Activated T-cell treated with anti-CD3 and anti-CD28 coated beads, Interleukin-2, amount 50 U/mL, for 72 hours (primary cell): ENCODE measurements around the gene LHX5. TPM values are rescaled to one million over a fixed set of nuclear protein-coding genes. Genes with fewer than 3 reads are reported as not detected.

Experiments
- ATAC-seq, 2 donors: fragments of 150-1000 bp; cut with Tn5 transposase; replicated peaks in 1 of 2; 2 replicates each; pipeline ENCODE4 v1.10.0; 2021; ENCODE audit warnings: moderate library complexity in 2 of 2, mild to moderate bottlenecking in 1 of 2
- DNase-seq, 2 donors: peaks; one replicate each; pipeline ENCODE4 v3.0.0; 2021 to 2022; ENCODE audit warnings: mixed read lengths in 1 of 2
- H3K27ac Mint-ChIP-seq: one replicate; pipeline ENCODE4 v1.8.0; 2022; ENCODE audit warnings: mild to moderate bottlenecking, moderate library complexity, mixed read lengths
- H3K27me3 Mint-ChIP-seq: one replicate; pipeline ENCODE4 v1.8.0; 2022; ENCODE audit warnings: low read depth, mixed read lengths
- H3K36me3 Mint-ChIP-seq, 2 donors: one replicate each; pipeline ENCODE4 v1.8.0; 2022; ENCODE audit warnings: mixed read lengths in 2 of 2, mild to moderate bottlenecking in 1 of 2; ENCODE audit not compliant: insufficient read depth in 2 of 2
- H3K4me1 Mint-ChIP-seq: one replicate; pipeline ENCODE4 v1.8.0; 2022; ENCODE audit warnings: low read depth, mixed read lengths
- H3K4me3 Mint-ChIP-seq, 2 donors: one replicate each; pipeline ENCODE4 v1.8.0; 2022; ENCODE audit warnings: mild to moderate bottlenecking in 2 of 2, mixed read lengths in 2 of 2, moderate library complexity in 2 of 2
- H3K9me3 Mint-ChIP-seq, 2 donors: one replicate each; pipeline ENCODE4 v1.8.0; 2022; ENCODE audit warnings: mixed read lengths in 2 of 2
- total RNA-seq, 2 donors: library from RNA; stranded (reverse); gene quantifications; one replicate each; pipeline ENCODE4 v1.2.3, GENCODE V29; 2022

The LHX5 gene
- total RNA-seq, 2 donors from 2014 or later, result 0.07 to 0.19 TPM

DNA sequence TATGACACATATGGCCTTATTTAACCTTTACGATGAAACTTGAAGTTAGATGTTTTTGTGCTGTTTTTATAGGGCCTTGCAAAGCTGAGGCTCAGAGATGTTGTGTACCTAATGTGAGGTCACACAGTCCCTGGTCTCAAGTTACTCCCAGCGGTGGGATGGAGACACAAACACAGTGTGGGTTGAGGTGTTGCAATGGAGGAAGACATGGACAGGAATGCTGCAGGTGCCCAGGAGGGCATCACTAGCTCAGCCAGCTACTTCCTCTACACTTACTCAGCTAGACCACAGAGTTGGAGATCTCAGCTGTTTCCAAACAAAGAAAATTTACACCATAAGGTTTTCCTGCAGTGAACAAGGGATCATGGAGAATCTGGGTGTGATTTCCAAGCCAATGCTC is 15.5 kb downstream of the LHX5 start:
- no peak overlapping the region for H3K27ac Mint-ChIP-seq
- H3K9me3 Mint-ChIP-seq, result no peaks in the 10 kb centered on the region
- no peak for DNase-seq
- H3K36me3 Mint-ChIP-seq, result no peaks in the 10 kb centered on the region
- ATAC-seq, result no peak
- no peaks in the 10 kb centered on the region for H3K4me1 Mint-ChIP-seq
- H3K27me3 Mint-ChIP-seq, result peaks cover 26% of the 10 kb centered on the region
- H3K4me3 Mint-ChIP-seq, result no peak overlapping the region

- no peaks in the 10 kb centered on the region for H3K36me3 Mint-ChIP-seq
- peaks cover 12% of the 10 kb centered on the region for H3K27me3 Mint-ChIP-seq
- DNase-seq (no peak), ATAC-seq (no peak)
- H3K4me3 Mint-ChIP-seq, result no peak overlapping the region
- no peak overlapping the region for H3K27ac Mint-ChIP-seq
- no peaks in the 10 kb centered on the region for H3K4me1 Mint-ChIP-seq
- H3K9me3 Mint-ChIP-seq, result no peaks in the 10 kb centered on the region
Observed at GRCh38 chr12:113453330-113453729, 18.3 kb downstream of the LHX5 start.

DNA sequence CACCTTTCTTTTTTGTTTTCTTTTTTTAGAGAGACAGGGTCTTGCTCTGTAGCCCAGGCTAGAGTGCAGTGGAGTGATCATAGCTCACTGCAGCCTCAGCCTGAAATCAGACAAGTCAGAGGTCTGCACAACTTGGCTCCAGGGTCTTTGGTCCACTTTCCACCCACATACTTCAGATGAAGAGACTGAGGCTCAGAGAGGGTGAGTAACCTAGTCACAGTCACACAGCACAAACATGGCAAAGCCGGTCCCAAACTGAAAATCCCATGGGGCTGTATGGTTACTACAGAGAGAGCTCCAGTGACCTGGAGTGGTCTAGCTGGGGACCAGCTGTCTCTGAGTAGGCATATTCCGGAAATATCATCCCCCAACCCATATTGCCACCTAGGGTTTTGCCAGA is 19.2 kb downstream of the LHX5 start:
- Mint-ChIP-seq H3K27ac (no peak overlapping the region), H3K4me1 (no peaks in the 10 kb centered on the region), H3K27me3 (peaks cover 10% of the 10 kb centered on the region), H3K4me3 (no peak overlapping the region), H3K36me3 (no peaks in the 10 kb centered on the region), H3K9me3 (no peaks in the 10 kb centered on the region)
- no peak for DNase-seq
- no peak for ATAC-seq

DNA sequence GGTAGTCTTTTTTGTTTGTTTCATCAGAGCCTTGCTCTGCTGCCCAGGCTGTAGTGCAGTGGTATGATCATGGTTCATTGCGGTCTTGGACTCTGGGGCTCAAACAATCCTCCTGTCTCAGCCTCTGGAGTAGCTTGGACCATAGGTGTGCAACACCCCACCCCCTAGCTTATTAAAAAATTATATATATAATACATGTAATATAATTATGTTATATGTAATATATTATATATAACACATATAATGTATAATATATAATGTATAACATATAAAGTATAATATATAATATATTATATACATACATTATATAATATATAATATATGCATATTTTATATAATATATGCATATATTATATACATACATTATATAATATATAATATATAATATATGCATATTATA is 21.8 kb downstream of the LHX5 start:
- Mint-ChIP-seq H3K27ac (no peak overlapping the region), H3K4me1 (no peaks in the 10 kb centered on the region), H3K9me3 (peaks cover 0 to 4% of the 10 kb centered on the region in 2 donors), H3K27me3 (peaks cover 27% of the 10 kb centered on the region), H3K36me3 (no peaks in the 10 kb centered on the region), H3K4me3 (no peak overlapping the region)
- ATAC-seq (no peak), DNase-seq (no peak)

- ATAC-seq (no peak), DNase-seq (no peak)
- H3K4me1 Mint-ChIP-seq, result no peaks in the 10 kb centered on the region
- peaks cover 0 to 4% of the 10 kb centered on the region in 2 donors for H3K9me3 Mint-ChIP-seq
- peaks cover 30% of the 10 kb centered on the region for H3K27me3 Mint-ChIP-seq
- H3K27ac Mint-ChIP-seq, result no peak overlapping the region
- no peaks in the 10 kb centered on the region for H3K36me3 Mint-ChIP-seq
- H3K4me3 Mint-ChIP-seq, result no peak overlapping the region
Observed at GRCh38 chr12:113449299-113449698, 22.4 kb downstream of the LHX5 start.

DNA sequence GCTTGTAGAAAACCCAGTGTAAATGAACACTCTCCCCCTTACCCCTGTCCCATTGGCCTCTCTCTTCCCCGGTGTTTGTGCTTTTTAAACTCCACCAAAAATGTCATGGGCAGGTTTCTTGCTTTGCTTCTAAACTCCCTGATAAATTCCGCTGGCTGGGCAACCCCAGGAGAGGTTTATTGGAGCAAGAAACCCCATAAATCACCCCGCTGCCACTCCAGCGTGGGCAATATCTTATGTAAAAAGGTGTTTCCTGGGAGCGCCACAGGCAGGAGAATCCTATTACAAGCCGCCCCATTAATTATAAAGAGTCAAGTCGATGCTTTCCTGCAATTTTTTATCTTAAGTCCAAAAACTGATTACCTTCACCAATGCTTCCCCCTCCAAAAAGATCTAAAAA is 22.8 kb downstream of the LHX5 start:
- H3K4me3 Mint-ChIP-seq, result no peak overlapping the region
- ATAC-seq (no peak), DNase-seq (no peak)
- no peak overlapping the region for H3K27ac Mint-ChIP-seq
- no peaks in the 10 kb centered on the region for H3K36me3 Mint-ChIP-seq
- peaks cover 0 to 4% of the 10 kb centered on the region in 2 donors for H3K9me3 Mint-ChIP-seq
- no peaks in the 10 kb centered on the region for H3K4me1 Mint-ChIP-seq
- H3K27me3 Mint-ChIP-seq, result peaks cover 30% of the 10 kb centered on the region

DNA sequence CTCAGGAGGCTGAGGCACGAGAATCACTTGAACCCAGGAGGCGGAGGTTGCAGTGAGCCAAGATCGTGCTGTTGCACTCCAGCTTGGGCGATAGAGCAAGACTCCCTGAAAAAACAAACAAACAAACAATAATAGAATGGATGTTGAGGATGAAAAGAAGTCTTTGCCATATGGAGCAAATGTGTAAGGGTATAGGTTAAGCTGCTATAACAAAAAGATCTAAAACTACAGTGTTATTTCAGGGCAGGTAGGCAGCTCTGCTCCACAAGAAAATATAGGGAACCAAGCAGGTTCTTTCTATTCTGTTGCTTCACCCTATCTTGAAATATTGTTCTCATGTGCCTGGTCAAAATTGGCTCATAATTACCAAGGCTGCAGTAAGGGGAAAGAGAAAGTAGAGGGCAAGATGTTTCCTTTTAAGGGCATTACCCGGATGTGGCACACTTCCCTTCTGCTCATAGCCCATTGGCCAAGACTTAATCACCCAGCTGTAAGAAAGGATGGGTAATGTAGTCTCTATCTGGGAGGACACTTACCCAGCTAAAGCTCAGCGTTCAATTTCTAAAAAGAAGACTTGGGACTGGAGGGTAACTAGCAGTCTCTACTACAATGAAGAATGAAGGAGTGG is 26.0 kb downstream of the LHX5 start:
- H3K27me3 Mint-ChIP-seq, result peaks cover 38% of the 10 kb centered on the region
- H3K4me1 Mint-ChIP-seq, result no peaks in the 10 kb centered on the region
- peaks cover 0 to 4% of the 10 kb centered on the region in 2 donors for H3K9me3 Mint-ChIP-seq
- no peak overlapping the region for H3K4me3 Mint-ChIP-seq
- ATAC-seq (peak in 1 of 2 donors; percentile 44), DNase-seq (no peak)
- no peak overlapping the region for H3K27ac Mint-ChIP-seq
- H3K36me3 Mint-ChIP-seq, result no peaks in the 10 kb centered on the region

- DNase-seq (no peak), ATAC-seq (no peak)
- Mint-ChIP-seq H3K4me3 (no peak overlapping the region), H3K4me1 (no peaks in the 10 kb centered on the region), H3K27me3 (peaks cover 27% of the 10 kb centered on the region), H3K36me3 (no peaks in the 10 kb centered on the region), H3K9me3 (peaks cover 0 to 4% of the 10 kb centered on the region in 2 donors), H3K27ac (no peak overlapping the region)
Observed at GRCh38 chr12:113443030-113443539, 28.6 kb downstream of the LHX5 start.

- ATAC-seq, result no peak
- Mint-ChIP-seq H3K9me3 (peaks cover 0 to 1% of the 10 kb centered on the region in 2 donors), H3K27ac (no peak overlapping the region), H3K27me3 (peaks cover 20% of the 10 kb centered on the region), H3K4me3 (no peak overlapping the region), H3K4me1 (no peaks in the 10 kb centered on the region), H3K36me3 (no peaks in the 10 kb centered on the region)
- DNase-seq, result no peak
Observed at GRCh38 chr12:113440947-113441782, 30.5 kb downstream of the LHX5 start.

GRCh38 chr12:113440336-113440735 is 31.3 kb downstream of the LHX5 start:
- no peak for DNase-seq
- H3K27me3 Mint-ChIP-seq, result peaks cover 16% of the 10 kb centered on the region
- H3K27ac Mint-ChIP-seq, result no peak overlapping the region

GRCh38 chr12:113439606-113440030 is 32.1 kb downstream of the LHX5 start:
- no peak overlapping the region for H3K27ac Mint-ChIP-seq
- no peak for DNase-seq
- H3K27me3 Mint-ChIP-seq, result peaks cover 8% of the 10 kb centered on the region

More at GRCh38 chr12:113440336-113440735, 31.3 kb downstream of the LHX5 start:
- ATAC-seq, result no peak
- H3K4me3 Mint-ChIP-seq, result no peak overlapping the region
- no peaks in the 10 kb centered on the region for H3K36me3 Mint-ChIP-seq
- no peaks in the 10 kb centered on the region for H3K4me1 Mint-ChIP-seq
- no peaks in the 10 kb centered on the region for H3K9me3 Mint-ChIP-seq

GRCh38 chr12:113439301-113439597 is 32.4 kb downstream of the LHX5 start:
- Mint-ChIP-seq H3K36me3 (no peaks in the 10 kb centered on the region), H3K27ac (no peak overlapping the region), H3K27me3 (peaks cover 8% of the 10 kb centered on the region), H3K4me1 (no peaks in the 10 kb centered on the region), H3K4me3 (no peak overlapping the region), H3K9me3 (no peaks in the 10 kb centered on the region)
- no peak for ATAC-seq
- no peak for DNase-seq

More at GRCh38 chr12:113439606-113440030, 32.1 kb downstream of the LHX5 start:
- no peaks in the 10 kb centered on the region for H3K36me3 Mint-ChIP-seq
- no peaks in the 10 kb centered on the region for H3K4me1 Mint-ChIP-seq
- no peaks in the 10 kb centered on the region for H3K9me3 Mint-ChIP-seq
- H3K4me3 Mint-ChIP-seq, result no peak overlapping the region
- ATAC-seq, result no peak

GRCh38 chr12:113438523-113439300 is 33.0 kb downstream of the LHX5 start:
- Mint-ChIP-seq H3K36me3 (no peaks in the 10 kb centered on the region), H3K4me3 (no peak overlapping the region), H3K4me1 (no peaks in the 10 kb centered on the region), H3K27ac (no peak overlapping the region), H3K27me3 (peaks cover 6% of the 10 kb centered on the region), H3K9me3 (no peaks in the 10 kb centered on the region)
- ATAC-seq, result no peak
- DNase-seq, result no peak
